K562 (cell line): Measurements from ENCODE around the gene RBFA. TPM values are rescaled to one million over a fixed set of nuclear protein-coding genes. Genes with fewer than 3 reads are reported as not detected.
A peak's percentile ranks its signal among the peaks of the same experiment; 100 is the strongest.

ENCODE experiments used
- CEBPG ChIP-seq, 3 experiments: fragments of 200-800 bp in 1 of 3; sonication (Bioruptor generic) in 1 of 3; sonication (generic) in 1 of 3; formaldehyde crosslinking in 1 of 3; IDR thresholded peaks in 2 of 3; conservative IDR thresholded peaks in 1 of 3; 2 replicates each; pipeline versions ENCODE4 v1.6.1 to v1.8.0; 2016 to 2022; ENCODE audit warnings: missing compliant biosample characterization in 2 of 3, missing genetic modification characterization in 2 of 3, mild to moderate bottlenecking in 1 of 3, missing genetic modification reagents in 1 of 3
- CHD7 ChIP-seq: fragments of 200-600 bp; sonication (generic); IDR thresholded peaks from one replicate; pipeline ENCODE4 v1.6.1; 2012; ENCODE audit warnings: mild to moderate bottlenecking, low read depth, low read length, inconsistent platforms
- KDM2B ChIP-seq: fragments of 250-450 bp; sonication (Bioruptor Pico); IDR thresholded peaks from 2 replicates; pipeline ENCODE4 v1.8.0; 2021; ENCODE audit warnings: mild to moderate bottlenecking, moderate library complexity
- POLR2A ChIP-seq: fragments of 450-650 bp; conservative IDR thresholded peaks from 2 replicates; pipeline ENCODE4 v1.6.1; 2016
- POLR2AphosphoS2 ChIP-seq: IDR thresholded peaks from 2 replicates; pipeline ENCODE4 v1.6.1; 2012; ENCODE audit warnings: low read length, improper control_type of control experiment
- TARDBP ChIP-seq: fragments of 450-650 bp; IDR thresholded peaks from 2 replicates; pipeline ENCODE4 v1.6.1; 2016
- YY1 ChIP-seq, 3 experiments: IDR thresholded peaks; 2 replicates each; pipeline ENCODE4 v1.6.1; 2011; ENCODE audit warnings: low read length in 2 of 3, mild to moderate bottlenecking in 2 of 3, moderate library complexity in 2 of 3, borderline replicate concordance in 1 of 3, control low read depth in 1 of 3, low read depth in 1 of 3; ENCODE audit not compliant: insufficient read depth in 3 of 3, insufficient replicate concordance in 2 of 3, control insufficient read depth in 1 of 3, insufficient read length in 1 of 3; ENCODE audit errors: extremely low read depth in 1 of 3
- ZFP91 ChIP-seq: sonication (generic); formaldehyde crosslinking; IDR thresholded peaks from 2 replicates; pipeline ENCODE4 v1.8.0; 2022; ENCODE audit warnings: mild to moderate bottlenecking, missing genetic modification reagents
- polyA plus RNA-seq, 8 experiments: library from polyadenylated mRNA; depleted of rRNA in 4 of 8; stranded (reverse) in 5 of 8; unstranded in 3 of 8; fragments of >200 nt; fragmentation: Nextera tagmentation in 2 of 8; fragmentation: Illumina TruSeq in 1 of 8; extraction: Ambion mirVana in 2 of 8; extraction: Trizol in 1 of 8; gene quantifications; 2 replicates each; pipeline versions ENCODE4 v1.2.1 to v1.2.3, GENCODE V29; 2011 to 2014; ENCODE audit warnings: inconsistent platforms in 1 of 8, missing spikeins in 1 of 8
- total RNA-seq, 7 experiments: library from RNA; depleted of rRNA in 6 of 7; stranded (reverse); fragments of >200 nt in 6 of 7; fragmentation: Illumina TruSeq in 2 of 7; extraction: Trizol in 2 of 7; gene quantifications; 2 replicates each; pipeline versions ENCODE4 v1.2.1 to v1.2.3, GENCODE V29; 2011 to 2021; ENCODE audit warnings: low replicate concordance in 1 of 7
- TF ChIP-seq, protein P1 (sequence below): sonication (generic); formaldehyde crosslinking; IDR thresholded peaks from 2 replicates; pipeline ENCODE4 v1.5.0; 2020; ENCODE audit warnings: missing genetic modification reagents
- TF ChIP-seq, protein P2 (sequence below): IDR thresholded peaks from 2 replicates; pipeline ENCODE4 v1.6.1; 2014; ENCODE audit warnings: antibody characterized with exemption

Gene RBFA
- total and polyA plus RNA-seq, 9 of the 15 experiments (the other 6 are each of a cell fraction or from before 2014, with no cell fraction given): 3.4 to 41.9 (median 25.8) TPM

DNA sequence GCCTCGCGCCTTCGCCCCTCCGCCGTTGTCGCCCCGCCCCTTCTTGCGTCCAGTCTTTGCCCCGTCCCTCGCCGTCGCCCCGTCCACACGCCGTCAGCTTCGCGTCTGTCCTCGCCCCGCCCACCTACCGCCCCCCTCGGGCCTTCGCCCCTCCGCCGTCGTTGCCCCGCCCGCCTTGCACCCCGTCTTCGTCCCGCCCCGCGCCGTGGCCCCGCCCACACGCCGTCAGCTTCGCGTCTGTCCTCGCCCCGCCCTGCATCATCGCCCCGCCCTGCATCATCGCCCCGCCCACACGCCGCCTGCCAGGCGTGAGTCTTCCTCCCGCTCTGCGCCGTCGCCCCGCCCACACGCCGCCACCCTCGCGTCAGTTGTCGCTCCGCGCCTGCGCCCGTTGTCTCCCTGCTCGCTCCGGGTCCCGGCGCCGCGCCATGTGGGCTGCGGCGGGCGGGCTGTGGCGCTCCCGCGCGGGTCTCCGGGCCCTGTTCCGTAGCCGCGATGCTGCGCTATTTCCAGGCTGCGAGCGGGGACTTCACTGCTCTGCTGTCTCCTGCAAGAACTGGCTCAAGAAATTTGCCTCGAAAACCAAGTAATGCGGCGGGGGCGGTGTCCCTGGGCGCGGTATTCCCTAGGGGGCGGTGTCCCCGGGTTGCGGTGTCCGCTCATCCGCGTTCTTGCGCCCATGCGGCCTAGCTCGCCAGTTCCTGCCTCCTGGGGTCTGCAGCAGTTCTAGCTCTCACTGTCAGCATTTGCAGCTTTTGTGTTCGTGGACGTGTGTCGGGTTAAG, at the start of gene RBFA (continued):
- TF ChIP-seq CHD7 (no peak), YY1 (IDR thresholded peaks at IDR 0.05; ENCODE audit: borderline replicate concordance in 1 of 3, control insufficient read depth in 1 of 3, extremely low read depth in 1 of 3, insufficient read depth in 3 of 3, insufficient read length in 1 of 3, insufficient replicate concordance in 2 of 3, low read depth in 1 of 3, low read length in 2 of 3) (peak in 1 of 3 experiments; percentile 48), ZFP91 (CRISPR knock-in tag) (no peak), TARDBP (no peak), POLR2A (peak; percentile 86), KDM2B (CRISPR knock-in tag) (0 out of 2 replicates have a peak, but pooled peaks have one; percentile 20), CEBPG (CRISPR knock-in tag; IDR thresholded peaks at IDR 0.05) (no peak), CEBPG (tag; conservative IDR thresholded peaks at IDR 0.05 in 1 of 2, IDR thresholded peaks at IDR 0.05 in 1 of 2) (no peak), POLR2AphosphoS2 (no peak)
- TF ChIP-seq, protein P1, sequence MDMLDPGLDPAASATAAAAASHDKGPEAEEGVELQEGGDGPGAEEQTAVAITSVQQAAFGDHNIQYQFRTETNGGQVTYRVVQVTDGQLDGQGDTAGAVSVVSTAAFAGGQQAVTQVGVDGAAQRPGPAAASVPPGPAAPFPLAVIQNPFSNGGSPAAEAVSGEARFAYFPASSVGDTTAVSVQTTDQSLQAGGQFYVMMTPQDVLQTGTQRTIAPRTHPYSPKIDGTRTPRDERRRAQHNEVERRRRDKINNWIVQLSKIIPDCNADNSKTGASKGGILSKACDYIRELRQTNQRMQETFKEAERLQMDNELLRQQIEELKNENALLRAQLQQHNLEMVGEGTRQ: no peak
- TF ChIP-seq, protein P2, sequence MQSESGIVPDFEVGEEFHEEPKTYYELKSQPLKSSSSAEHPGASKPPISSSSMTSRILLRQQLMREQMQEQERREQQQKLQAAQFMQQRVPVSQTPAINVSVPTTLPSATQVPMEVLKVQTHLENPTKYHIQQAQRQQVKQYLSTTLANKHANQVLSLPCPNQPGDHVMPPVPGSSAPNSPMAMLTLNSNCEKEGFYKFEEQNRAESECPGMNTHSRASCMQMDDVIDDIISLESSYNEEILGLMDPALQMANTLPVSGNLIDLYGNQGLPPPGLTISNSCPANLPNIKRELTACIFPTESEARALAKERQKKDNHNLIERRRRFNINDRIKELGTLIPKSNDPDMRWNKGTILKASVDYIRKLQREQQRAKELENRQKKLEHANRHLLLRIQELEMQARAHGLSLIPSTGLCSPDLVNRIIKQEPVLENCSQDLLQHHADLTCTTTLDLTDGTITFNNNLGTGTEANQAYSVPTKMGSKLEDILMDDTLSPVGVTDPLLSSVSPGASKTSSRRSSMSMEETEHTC: no peak
